DND-41 (cell line): ENCODE data around the gene ZNHIT6.

Source experiments
- EZH2 ChIP-seq: IDR thresholded peaks from 3 replicates; pipeline ENCODE4 v1.6.1; 2012; ENCODE audit warnings: borderline replicate concordance, low read depth, mild to moderate bottlenecking, moderate library complexity, low read length, inconsistent platforms; ENCODE audit not compliant: severe bottlenecking
- TF ChIP-seq, protein P1 (sequence below): IDR thresholded peaks from 2 replicates; pipeline ENCODE4 v1.5.1; 2012; ENCODE audit warnings: borderline replicate concordance, low read length, moderate library complexity, mild to moderate bottlenecking; ENCODE audit not compliant: poor library complexity, severe bottlenecking; ENCODE audit errors: extremely low read depth

DNA sequence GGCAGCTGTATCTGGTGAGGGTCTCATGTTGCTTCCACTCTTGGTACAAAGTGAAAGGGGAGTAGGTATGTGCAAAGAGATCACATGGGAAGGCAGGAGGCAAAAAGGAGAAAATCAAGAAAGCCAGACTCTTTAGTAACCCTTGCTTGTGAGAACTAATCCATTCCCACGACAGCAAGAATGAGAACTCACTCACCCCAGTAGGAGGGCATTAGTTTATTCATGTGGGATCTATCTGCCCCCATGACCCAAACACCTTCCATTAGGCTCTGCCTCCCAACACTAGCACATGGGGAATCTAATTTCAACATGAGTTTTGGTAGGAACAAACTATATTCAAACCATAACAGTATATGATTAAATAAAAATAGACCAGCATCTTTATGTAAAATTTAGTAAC is 57.6 kb downstream of the ZNHIT6 start:
- TF ChIP-seq, protein P1, sequence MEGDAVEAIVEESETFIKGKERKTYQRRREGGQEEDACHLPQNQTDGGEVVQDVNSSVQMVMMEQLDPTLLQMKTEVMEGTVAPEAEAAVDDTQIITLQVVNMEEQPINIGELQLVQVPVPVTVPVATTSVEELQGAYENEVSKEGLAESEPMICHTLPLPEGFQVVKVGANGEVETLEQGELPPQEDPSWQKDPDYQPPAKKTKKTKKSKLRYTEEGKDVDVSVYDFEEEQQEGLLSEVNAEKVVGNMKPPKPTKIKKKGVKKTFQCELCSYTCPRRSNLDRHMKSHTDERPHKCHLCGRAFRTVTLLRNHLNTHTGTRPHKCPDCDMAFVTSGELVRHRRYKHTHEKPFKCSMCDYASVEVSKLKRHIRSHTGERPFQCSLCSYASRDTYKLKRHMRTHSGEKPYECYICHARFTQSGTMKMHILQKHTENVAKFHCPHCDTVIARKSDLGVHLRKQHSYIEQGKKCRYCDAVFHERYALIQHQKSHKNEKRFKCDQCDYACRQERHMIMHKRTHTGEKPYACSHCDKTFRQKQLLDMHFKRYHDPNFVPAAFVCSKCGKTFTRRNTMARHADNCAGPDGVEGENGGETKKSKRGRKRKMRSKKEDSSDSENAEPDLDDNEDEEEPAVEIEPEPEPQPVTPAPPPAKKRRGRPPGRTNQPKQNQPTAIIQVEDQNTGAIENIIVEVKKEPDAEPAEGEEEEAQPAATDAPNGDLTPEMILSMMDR, result no peak
- no peak for TF ChIP-seq EZH2
